PC-3 (cell line): Measurements from ENCODE around the gene CCDC190. TPM values are rescaled to one million over a fixed set of nuclear protein-coding genes. Genes with fewer than 3 reads are reported as not detected.

Experiments used
- total RNA-seq: library from RNA; depleted of rRNA; stranded (reverse); fragments of >200 nt; gene quantifications from 2 replicates; pipeline ENCODE4 v1.2.3, GENCODE V29; 2014; rRNA removed

Gene CCDC190
- total RNA-seq, 1 experiment from 2014 or later = 0.62 TPM

Other genes starting within 250 kb of the CCDC190 start
- gene DDR2, start 228.7 kb downstream of the CCDC190 start, total RNA-seq = 0.77 and 1.4 TPM in 2 replicates
- 21.5 and 28.4 TPM in 2 replicates for gene HSD17B7, start 70.5 kb downstream of the CCDC190 start, total RNA-seq
- gene RGS4, start 208.2 kb upstream of the CCDC190 start, total RNA-seq = 6.0 and 16.6 TPM in 2 replicates